Adrenal gland (tissue), 12 donors: ENCODE results near the gene LPP. TPM values are rescaled to one million over a fixed set of nuclear protein-coding genes. Genes with fewer than 3 reads are reported as not detected.
"Not testable (repeated sequence)": the region's sequence is repeated elsewhere in the genome, so short reads cannot be mapped to it uniquely, and the experiment has no call there.

Source experiments
- DNase-seq, 7 donors: peaks; one replicate each; pipeline ENCODE4 v3.0.0-alpha.2; 2019 to 2020
- H3K27ac ChIP-seq, 5 donors: fragments of 200-600 bp; sonication (generic) in 4 of 5; 1 replicate in 3 of 5; 2 replicates in 2 of 5; pipeline versions ENCODE4 v1.5.1 to v1.8.0; 2016 to 2020; ENCODE audit warnings: mild to moderate bottlenecking in 1 of 5
- H3K27me3 ChIP-seq: fragments of 200-600 bp; 2 replicates; pipeline ENCODE4 v1.8.0; 2021
- H3K36me3 ChIP-seq, 2 donors: fragments of 200-600 bp; replicated peaks in 1 of 2; 1 replicate in 1 of 2; 2 replicates in 1 of 2; pipeline versions ENCODE4 v1.5.1 to v1.8.0; 2018 to 2022
- H3K4me1 ChIP-seq, 2 donors: fragments of 200-600 bp; replicated peaks in 1 of 2; 1 replicate in 1 of 2; 2 replicates in 1 of 2; pipeline versions ENCODE4 v1.5.1 to v1.8.0; 2018 to 2021
- H3K4me3 ChIP-seq, 4 donors: fragments of 200-600 bp; sonication (generic) in 3 of 4; one replicate each; pipeline ENCODE4 v1.5.1; 2016 to 2018
- H3K9me3 ChIP-seq, 3 donors: fragments of 200-600 bp; sonication (generic) in 1 of 3; replicated peaks in 1 of 3; 1 replicate in 2 of 3; 2 replicates in 1 of 3; pipeline versions ENCODE4 v1.5.1 to v1.8.0; 2016 to 2021
- CTCF ChIP-seq, 6 experiments: fragments of 450-650 bp in 4 of 6; fragments of 200-600 bp in 2 of 6; sonication (generic) in 1 of 6; IDR thresholded peaks; 1 replicate in 5 of 6; 2 replicates in 1 of 6; pipeline versions ENCODE4 v1.5.1 to v1.8.0; 2016 to 2021; ENCODE audit warnings: antibody characterized with exemption in 6 of 6, mild to moderate bottlenecking in 2 of 6, moderate library complexity in 1 of 6
- POLR2A ChIP-seq, 2 donors: fragments of 450-650 bp; IDR thresholded peaks; one replicate each; pipeline ENCODE4 v1.6.1; 2017; ENCODE audit warnings: antibody characterized with exemption in 2 of 2, mild to moderate bottlenecking in 2 of 2, moderate library complexity in 1 of 2
- WGBS, 4 donors: extraction: QIAGEN DNeasy Blood & Tissue Kit in 2 of 4; methylation state at CpG; one replicate each; pipeline versions ENCODE4 v1.1.5 to v1.1.7; 2013 to 2017; 5-methylcytosine and 5-hydroxymethylcytosine counted together
- intact Hi-C, 2 donors: fragments of 100-400 bp; cut with DNase I; formaldehyde crosslinking; loops; one replicate each; pipeline versions ENCODE4 v1.14.1 to v1.15.0; 2022 to 2023
- polyA plus RNA-seq, 3 donors: library from polyadenylated mRNA; stranded (reverse); fragments of 200-250 nt in 2 of 3; fragments of 350-450 nt in 1 of 3; fragmentation: Illumina TruSeq in 1 of 3; extraction: RNeasy Lipid Tissue Mini Kit (QIAGEN cat#74804) in 1 of 3; gene quantifications; one replicate each; pipeline ENCODE4 v1.2.3, GENCODE V29; 2013 to 2014
- total RNA-seq, 9 donors: library from RNA; depleted of rRNA in 4 of 9; stranded (reverse); fragments of >200 nt in 4 of 9; fragments of 120-200 nt in 1 of 9; fragmentation: NEBNext Ultra II Directional in 1 of 9; extraction: Animal tissue kit (Norgen Biotek cat#: 25700) in 1 of 9; gene quantifications; one replicate each; pipeline versions ENCODE4 v1.1.0 to v1.2.4, GENCODE V29; 2013 to 2023
- donor health status: healthy with polysubstance abuse.
- donor health status: Bipolar disorder and iron deficiency.
- donor health status: DM: yes; HTN: yes; CAD: no.
- donor health status: DM: no; HTN: no; CAD: no.
- donor health status: DM: no; HTN: no; CAD: no.
- donor health status: DM: yes; HTN: yes; CAD: no.

LPP gene
- total and polyA plus RNA-seq, 12 donors, result 7.0 to 170 (median 101) TPM

GRCh38 chr3:188607805-188608315, 453.9 kb downstream of the LPP start:
- Histone ChIP-seq H3K4me1 (peaks cover 0 to 16% of the 10 kb centered on the region in 2 donors), H3K4me3 (no peak overlapping the region), H3K27me3 (no peaks in the 10 kb centered on the region), H3K27ac (no peak overlapping the region), H3K36me3 (peaks cover 0 to 22% of the 10 kb centered on the region in 2 donors), H3K9me3 (no peaks in the 10 kb centered on the region)
- intact Hi-C loops, result no loop called here
- DNase-seq, result no peak
- no peak for TF ChIP-seq POLR2A (IDR thresholded peaks at IDR 0.05)
- no peak for TF ChIP-seq CTCF (IDR thresholded peaks at IDR 0.05)

DNA sequence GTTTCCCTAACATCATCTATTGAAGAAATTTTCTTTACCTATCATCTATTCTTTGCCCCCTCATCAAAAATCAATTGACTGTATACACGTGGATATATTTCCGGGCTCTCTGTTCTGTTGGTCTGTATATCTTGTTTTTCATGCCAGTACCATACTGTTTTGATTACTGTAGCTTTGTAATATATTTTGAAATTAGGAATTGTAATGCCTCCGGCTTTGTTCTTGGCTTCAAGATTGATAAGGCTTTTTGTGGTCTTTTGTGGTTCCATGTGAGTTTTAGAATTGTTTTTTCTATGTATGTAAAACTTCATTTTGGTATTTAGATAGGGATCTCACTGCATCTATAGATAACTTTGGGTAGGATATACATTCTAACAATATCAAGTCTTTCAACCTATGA, 454.4 kb downstream of the LPP start:
- no peak for DNase-seq
- 94 to 100% (median 97%) methylated on average over 3 of the region's 3 CpGs for WGBS, 4 donors

DNA sequence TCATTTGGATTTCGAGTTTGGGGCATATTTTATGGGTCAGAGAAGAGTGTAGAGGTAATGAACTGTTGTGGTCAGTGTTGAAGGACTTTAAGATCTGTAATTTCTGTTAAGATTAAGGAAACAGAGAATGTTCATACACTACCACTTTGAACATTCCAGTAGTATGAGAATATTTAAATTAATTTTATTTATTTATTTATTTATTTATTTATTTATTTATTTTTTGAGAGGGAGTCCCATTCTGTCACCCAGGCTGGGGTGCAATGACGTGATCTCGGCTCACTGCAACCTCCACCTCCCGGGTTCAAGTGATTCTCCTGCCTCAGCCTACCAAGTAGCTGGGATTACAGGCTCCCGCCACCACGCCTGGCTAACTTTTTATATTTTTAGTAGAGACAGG, 459.8 kb downstream of the LPP start:
- intact Hi-C loops, H3K27me3 ChIP-seq, H3K9me3 ChIP-seq, H3K4me3 ChIP-seq, DNase-seq, H3K27ac ChIP-seq, H3K4me1 ChIP-seq: not testable (repeated sequence)
- peaks cover 0 to 22% of the 10 kb centered on the region in 2 donors for H3K36me3 ChIP-seq
- 89 to 96% (median 92%) methylated on average over 6 of the region's 6 CpGs for WGBS, 4 donors

More for the DNA sequence above, 454.4 kb downstream of the LPP start:
- intact Hi-C loops, result no loop called here
- no peaks in the 10 kb centered on the region for H3K9me3 ChIP-seq
- H3K36me3 ChIP-seq, result peaks cover 0 to 22% of the 10 kb centered on the region in 2 donors
- no peaks in the 10 kb centered on the region for H3K27me3 ChIP-seq
- H3K4me3 ChIP-seq, result no peak overlapping the region
- H3K4me1 ChIP-seq, result peaks cover 0 to 16% of the 10 kb centered on the region in 2 donors
- no peak overlapping the region for H3K27ac ChIP-seq
- TF ChIP-seq CTCF (IDR thresholded peaks at IDR 0.05) (no peak), POLR2A (IDR thresholded peaks at IDR 0.05) (no peak)

GRCh38 chr3:188617270-188617669, 463.3 kb downstream of the LPP start:
- Histone ChIP-seq H3K4me3 (no peak overlapping the region), H3K9me3 (no peaks in the 10 kb centered on the region), H3K4me1 (no peaks in the 10 kb centered on the region), H3K27ac (no peak overlapping the region), H3K36me3 (no peaks in the 10 kb centered on the region), H3K27me3 (no peaks in the 10 kb centered on the region)
- no peak for DNase-seq
- WGBS, 4 donors, result 88 to 92% (median 89%) methylated on average over 2 of the region's 2 CpGs
- TF ChIP-seq CTCF (IDR thresholded peaks at IDR 0.05) (no peak), POLR2A (IDR thresholded peaks at IDR 0.05) (no peak)
- intact Hi-C loops, result no loop called here

DNA sequence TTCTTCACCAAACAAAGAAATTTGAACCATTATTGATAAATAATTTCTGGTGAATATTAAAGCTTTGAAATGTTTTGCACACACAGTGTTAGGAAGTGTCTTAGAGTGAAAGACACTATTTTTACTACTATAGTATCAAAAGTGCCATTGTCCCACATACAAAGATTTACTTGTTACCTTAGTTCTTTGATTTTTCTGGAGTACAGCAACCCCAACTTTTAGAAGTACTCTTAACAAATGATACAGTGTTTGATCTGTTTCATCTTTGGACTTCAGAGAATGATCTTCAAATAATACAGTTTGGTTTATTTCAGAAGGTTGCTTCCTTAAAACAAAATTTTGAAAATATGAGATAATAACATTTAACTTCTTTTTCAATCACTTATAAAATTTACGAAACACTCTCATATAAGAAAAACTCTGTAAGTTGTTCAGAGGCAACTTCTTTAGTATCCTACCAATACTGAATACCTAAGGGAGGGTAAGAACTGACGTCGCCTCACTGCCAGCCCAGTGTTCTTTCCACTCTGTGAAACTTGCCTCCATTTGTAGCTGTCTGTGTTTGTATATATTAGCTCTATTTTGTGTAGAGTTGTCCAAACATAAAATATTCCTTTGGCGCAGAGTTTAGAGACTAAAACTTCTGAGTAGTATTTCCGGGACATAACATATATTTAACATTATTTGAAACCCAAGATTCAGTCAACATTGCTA, 464.2 kb downstream of the LPP start:
- no peak for DNase-seq
- Histone ChIP-seq H3K9me3 (no peaks in the 10 kb centered on the region), H3K27ac (no peak overlapping the region), H3K27me3 (no peaks in the 10 kb centered on the region), H3K4me1 (no peaks in the 10 kb centered on the region), H3K36me3 (no peaks in the 10 kb centered on the region), H3K4me3 (no peak overlapping the region)
- WGBS, 4 donors, result 97 to 99% (median 97%) methylated on average over 5 of the region's 5 CpGs
- intact Hi-C loops, result no loop called here
- TF ChIP-seq POLR2A (IDR thresholded peaks at IDR 0.05) (no peak), CTCF (IDR thresholded peaks at IDR 0.05) (no peak)
